Heart right ventricle (tissue), 16 donors: ENCODE data around the gene DPEP2. TPM values are rescaled to one million over a fixed set of nuclear protein-coding genes. Genes with fewer than 3 reads are reported as not detected.

ENCODE experiments used
- ATAC-seq, 8 donors: fragments of 200-7000 bp; cut with Tn5 transposase; one replicate each; pipeline ENCODE4 v1.9.1; 2020; ENCODE audit warnings: mild to moderate bottlenecking in 8 of 8, moderate library complexity in 8 of 8, moderate number of reproducible peaks in 1 of 8
- DNase-seq, 2 donors: peaks; one replicate each; pipeline ENCODE4 v3.0.0-alpha.2; 2020
- H3K27ac ChIP-seq, 10 donors: fragments of 200-600 bp; sonication (generic) in 2 of 10; one replicate each; pipeline versions ENCODE4 v1.5.0 to v1.8.0; 2020 to 2022; ENCODE audit warnings: mild to moderate bottlenecking in 3 of 10
- H3K27me3 ChIP-seq, 7 donors: fragments of 200-600 bp; one replicate each; pipeline ENCODE4 v1.8.0; 2021 to 2022; ENCODE audit warnings: mild to moderate bottlenecking in 2 of 7
- H3K36me3 ChIP-seq, 9 donors: fragments of 200-600 bp; sonication (generic) in 1 of 9; one replicate each; pipeline versions ENCODE4 v1.5.0 to v1.8.0; 2020 to 2022; ENCODE audit warnings: mild to moderate bottlenecking in 2 of 9
- H3K4me1 ChIP-seq, 9 donors: fragments of 200-600 bp; sonication (generic) in 1 of 9; one replicate each; pipeline versions ENCODE4 v1.5.0 to v1.8.0; 2020 to 2022; ENCODE audit warnings: mild to moderate bottlenecking in 4 of 9
- H3K4me3 ChIP-seq, 10 donors: fragments of 200-600 bp; sonication (generic) in 2 of 10; one replicate each; pipeline versions ENCODE4 v1.5.0 to v1.8.0; 2020 to 2022; ENCODE audit warnings: mild to moderate bottlenecking in 7 of 10, moderate library complexity in 2 of 10
- H3K9me3 ChIP-seq, 11 donors: fragments of 200-600 bp in 10 of 11; sonication (generic) in 2 of 11; one replicate each; pipeline versions ENCODE4 v1.5.0 to v1.8.0; 2013 to 2022; ENCODE audit warnings: mild to moderate bottlenecking in 2 of 11, control low read depth in 1 of 11, moderate library complexity in 1 of 11
- CTCF ChIP-seq, 9 donors: fragments of 200-600 bp; sonication (generic) in 2 of 9; IDR thresholded peaks; one replicate each; pipeline versions ENCODE4 v1.5.0 to v1.8.0; 2021 to 2022; ENCODE audit warnings: antibody characterized with exemption in 9 of 9, mild to moderate bottlenecking in 5 of 9, moderate library complexity in 1 of 9
- WGBS, 2 donors: extraction: QIAGEN DNeasy Blood & Tissue Kit; methylation state at CpG; one replicate each; pipeline ENCODE4 v1.1.7; 2013; ENCODE audit warnings: inconsistent platforms in 1 of 2; 5-methylcytosine and 5-hydroxymethylcytosine counted together
- intact Hi-C, 10 donors: fragments of 100-400 bp; cut with DNase I; formaldehyde crosslinking; loops; one replicate each; pipeline versions ENCODE4 v1.11.1 to v1.14.2; 2022
- polyA plus RNA-seq, 2 donors: library from polyadenylated mRNA; stranded (reverse); fragments of 200-250 nt; gene quantifications; one replicate each; pipeline ENCODE4 v1.2.3, GENCODE V29; 2013
- total RNA-seq, 10 donors: library from RNA; stranded (reverse); fragmentation: NEBNext Ultra II Directional in 3 of 10; extraction: Animal tissue kit (Norgen Biotek cat#: 25700) in 3 of 10; gene quantifications; one replicate each; pipeline versions ENCODE4 v1.2.1 to v1.2.4, GENCODE V29; 2021 to 2023
- donor health status: Arrhythmogenic right ventricular cardiomyopathy.
- donor health status: ischemic (EF 13 %, LVEDD 7.1; RV severe dilation, severe dysfunction).
- donor health status: healthy with polysubstance abuse.
- donor health status: DM: no; HTN: yes; CAD: no.
- donor health status: DM: no; HTN: no; CAD: no.
- donor health status: ischemic (EF 25% LVEDD 6.9; RV normal size, moderate dysfunction).
- donor health status: ischemic (EF 25% LVEDD 5.7; RV mildly dilated, moderate dysfunction).
- donor health status: healthy.
- donor health status: DM: yes; HTN: yes; CAD: no.
- donor health status: Ischemic cardiomyopathy.
- donor health status: ischemic (EF 35%, LVEDD 5.7; RV mildly dilated, moderate dysfunction).
- donor health status: nonischemic (EF 11% LVEDD 7.7; RV severe dilation, severe dysfunction).
- donor health status: DM: yes; HTN: yes; CAD: no.
- donor health status: PGD.
- donor health status: ischemic (EF 29% LVEDD 5.4; RV normal size, mild dysfunction).
- donor health status: nonischemic (EF 23%, LVEDD 6.1; RV moderate dilation, normal function).

Gene DPEP2
- total and polyA plus RNA-seq, 12 donors = 1.0 to 6.2 (median 1.6) TPM; not detected in 1

DNA sequence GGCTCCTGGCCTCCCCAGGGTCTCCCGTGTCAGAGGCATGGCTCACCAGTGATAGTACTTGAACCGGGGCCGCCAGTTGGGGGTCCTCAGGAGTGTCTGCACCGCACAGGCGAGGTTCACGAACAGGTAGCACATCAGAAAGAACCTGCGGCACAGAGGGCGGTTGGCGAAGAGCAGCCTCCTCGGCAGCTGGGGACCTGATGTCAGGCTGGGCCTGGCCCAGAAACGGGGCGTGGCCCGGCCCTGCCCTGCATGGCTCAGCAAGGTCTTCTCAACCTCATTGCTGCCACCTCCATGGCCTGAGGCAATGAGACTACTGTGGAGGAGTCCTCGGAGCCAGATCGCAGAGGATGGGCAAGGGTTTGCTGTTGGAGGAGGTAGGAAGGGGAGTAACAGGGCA, 51.3 kb downstream of the DPEP2 start:
- intact Hi-C loops = loop anchor here in 1 of 10 donors (10.0 kb wide), 1 partner anchor 403 kb away; no protein-coding TSS in a partner anchor
- TF ChIP-seq CTCF (IDR thresholded peaks at IDR 0.05) = no peak
- ATAC-seq (no peak), DNase-seq (no peak)
- peaks cover 21 to 65% (median 44%) of the 10 kb centered on the region in 9 donors for H3K4me1 ChIP-seq
- no peaks in the 10 kb centered on the region for H3K9me3 ChIP-seq
- H3K27me3 ChIP-seq = no peaks in the 10 kb centered on the region
- H3K36me3 ChIP-seq = peaks cover 0 to 100% (median 87%) of the 10 kb centered on the region in 9 donors
- H3K27ac ChIP-seq = peak overlapping the region in 2 of 10 donors; percentile 6 to 27
- WGBS, 2 donors = 94 to 97% methylated on average over 14 to 15 of the region's 15 CpGs
- no peak overlapping the region for H3K4me3 ChIP-seq

DNA sequence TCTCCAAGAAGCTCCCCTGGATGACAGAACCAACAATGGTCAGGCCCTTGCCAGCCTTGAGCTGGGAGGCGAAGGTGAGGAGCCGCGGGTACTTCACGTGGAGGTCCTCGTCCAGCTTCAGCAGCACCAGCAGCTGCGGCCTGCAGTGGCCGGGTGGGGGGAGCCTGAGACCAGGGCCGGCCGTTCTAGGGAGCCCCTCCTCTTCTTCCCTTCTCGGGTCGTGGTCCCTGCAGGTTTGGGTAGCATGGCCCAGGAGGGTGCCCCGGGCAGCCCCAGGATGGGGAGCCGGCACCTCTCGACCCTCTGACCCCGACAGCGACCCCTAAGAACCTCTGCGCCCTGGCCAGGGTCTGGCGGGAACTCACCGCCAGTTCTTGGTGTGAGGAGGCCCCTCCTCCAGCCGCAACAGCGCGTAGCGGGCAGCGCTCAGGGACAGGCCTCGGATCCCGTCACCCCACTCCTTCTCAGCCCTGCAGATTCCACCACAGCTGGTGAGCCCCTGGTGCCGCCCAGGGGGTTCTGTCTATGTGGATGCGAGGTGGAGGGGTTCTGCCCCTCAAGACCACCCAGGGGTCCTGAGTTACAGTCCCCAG, 52.2 kb downstream of the DPEP2 start:
- DNase-seq (no peak), ATAC-seq (no peak)
- no peaks in the 10 kb centered on the region for H3K9me3 ChIP-seq
- H3K4me1 ChIP-seq = peaks cover 21 to 69% (median 51%) of the 10 kb centered on the region in 9 donors
- no peaks in the 10 kb centered on the region for H3K27me3 ChIP-seq
- no peak for TF ChIP-seq CTCF (IDR thresholded peaks at IDR 0.05)
- peaks cover 0 to 100% (median 87%) of the 10 kb centered on the region in 9 donors for H3K36me3 ChIP-seq
- peak overlapping the region in 4 of 10 donors; percentile 6 to 83 (median 41) for H3K27ac ChIP-seq
- 90 to 94% methylated on average over 28 of the region's 28 CpGs for WGBS, 2 donors
- intact Hi-C loops = loop anchor here in 1 of 10 donors (10.0 kb wide), 1 partner anchor 402 kb away; no protein-coding TSS in a partner anchor
- no peak overlapping the region for H3K4me3 ChIP-seq

DNA sequence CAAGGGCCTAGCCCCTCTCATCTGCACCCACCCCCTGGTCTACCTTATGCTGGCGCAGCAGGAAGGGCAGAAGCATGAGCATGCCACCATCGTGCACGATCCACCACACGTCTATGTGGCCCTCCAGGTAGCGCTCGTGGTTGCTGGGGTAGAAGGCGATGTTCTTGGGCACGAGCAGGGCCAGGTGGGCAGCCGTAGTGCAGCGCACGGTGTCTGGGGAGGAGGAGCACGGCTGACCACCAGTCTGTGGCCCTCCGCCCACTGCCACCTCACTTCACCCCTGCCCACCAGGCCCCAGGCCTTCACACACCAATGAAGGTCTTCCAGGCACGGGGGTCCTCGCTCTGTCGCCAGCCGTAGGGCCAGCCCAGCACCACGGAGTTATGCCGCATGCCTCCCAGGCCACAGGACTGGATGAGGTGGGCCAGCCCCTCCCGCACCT, 53.1 kb downstream of the DPEP2 start:
- DNase-seq (no peak), ATAC-seq (no peak)
- peaks cover 17 to 69% (median 43%) of the 10 kb centered on the region in 9 donors for H3K4me1 ChIP-seq
- intact Hi-C loops = loop anchor here in 1 of 10 donors (10.0 kb wide), 1 partner anchor 401 kb away; no protein-coding TSS in a partner anchor
- peak overlapping the region in 3 of 10 donors; percentile 76 to 83 (median 77) for H3K27ac ChIP-seq
- H3K9me3 ChIP-seq = no peaks in the 10 kb centered on the region
- WGBS, 2 donors = 94% methylated on average over 20 of the region's 20 CpGs
- no peaks in the 10 kb centered on the region for H3K27me3 ChIP-seq
- H3K4me3 ChIP-seq = no peak overlapping the region
- peaks cover 0 to 100% (median 85%) of the 10 kb centered on the region in 9 donors for H3K36me3 ChIP-seq
- TF ChIP-seq CTCF (IDR thresholded peaks at IDR 0.05) = no peak

DNA sequence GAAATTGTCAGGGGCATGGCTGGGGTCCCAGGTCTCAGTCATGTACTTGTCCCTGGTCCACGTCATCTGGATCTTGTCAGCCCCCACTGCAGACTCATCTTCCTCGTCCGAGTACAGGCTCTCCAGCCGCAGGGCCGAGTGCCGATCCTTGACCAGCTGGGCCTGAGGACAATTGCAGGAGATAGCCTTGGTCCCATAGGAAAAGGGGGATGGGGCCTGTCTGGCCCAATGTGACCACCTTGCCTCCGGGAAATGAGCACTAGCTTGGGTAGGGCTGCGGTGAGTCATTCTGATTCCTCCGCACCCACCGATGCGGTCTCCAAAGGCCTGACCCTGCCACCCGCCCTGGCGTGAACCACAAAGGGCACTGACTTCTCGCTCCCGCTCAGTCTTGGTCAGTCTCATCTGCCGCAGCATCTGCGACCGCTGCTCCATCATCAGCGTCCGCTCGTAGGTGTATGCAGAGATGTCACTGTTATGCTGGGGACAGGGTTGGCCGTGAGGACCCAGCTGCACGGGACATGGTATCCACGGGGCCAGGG, 53.8 kb downstream of the DPEP2 start:
- H3K9me3 ChIP-seq = no peaks in the 10 kb centered on the region
- intact Hi-C loops = loop anchor here in 1 of 10 donors (10.0 kb wide), 1 partner anchor 401 kb away; no protein-coding TSS in a partner anchor
- DNase-seq = no peak
- H3K27ac ChIP-seq = peak overlapping the region in 7 of 10 donors; percentile 53 to 83 (median 71)
- TF ChIP-seq CTCF (IDR thresholded peaks at IDR 0.05) = no peak
- peaks cover 0 to 100% (median 81%) of the 10 kb centered on the region in 9 donors for H3K36me3 ChIP-seq
- no peaks in the 10 kb centered on the region for H3K27me3 ChIP-seq
- 68 to 77% methylated on average over 24 of the region's 24 CpGs for WGBS, 2 donors
- no peak overlapping the region for H3K4me3 ChIP-seq
- H3K4me1 ChIP-seq = peaks cover 15 to 65% (median 40%) of the 10 kb centered on the region in 9 donors
- peak in 3 of 8 donors; percentile 2 to 11 (median 2) for ATAC-seq
